Transverse colon (tissue), 4 donors: ENCODE results near the gene DEFB118. TPM values are rescaled to one million over a fixed set of nuclear protein-coding genes. Genes with fewer than 3 reads are reported as not detected.

Source experiments
- DNase-seq: peaks from one replicate; pipeline ENCODE4 v3.0.0-alpha.2; 2019
- H3K27ac ChIP-seq, 4 donors: fragments of 200-600 bp; sonication (generic); 2 replicates each; pipeline ENCODE4 v1.5.1; 2016 to 2018; ENCODE audit warnings: inconsistent platforms in 4 of 4
- H3K27me3 ChIP-seq: fragments of 200-600 bp; sonication (generic); 2 replicates; pipeline ENCODE4 v1.5.1; 2017; ENCODE audit warnings: inconsistent platforms
- H3K36me3 ChIP-seq, 4 donors: fragments of 200-600 bp; sonication (generic); 2 replicates each; pipeline ENCODE4 v1.5.1; 2017 to 2019; ENCODE audit warnings: inconsistent platforms in 4 of 4
- H3K4me1 ChIP-seq, 4 donors: fragments of 200-600 bp; sonication (generic); 2 replicates each; pipeline ENCODE4 v1.5.1; 2017 to 2020; ENCODE audit warnings: inconsistent platforms in 4 of 4
- H3K4me3 ChIP-seq, 4 donors: fragments of 200-600 bp; sonication (generic); 1 replicate in 1 of 4; 2 replicates in 3 of 4; pipeline versions ENCODE4 v1.5.1 to v1.6.1; 2017 to 2019; ENCODE audit warnings: inconsistent platforms in 4 of 4
- H3K9me3 ChIP-seq, 2 donors: fragments of 200-600 bp; sonication (generic); 2 replicates each; pipeline ENCODE4 v1.5.1; 2017 to 2019; ENCODE audit warnings: inconsistent platforms in 2 of 2
- EP300 ChIP-seq: sonication (generic); formaldehyde crosslinking; IDR thresholded peaks from one replicate; pipeline ENCODE4 v1.6.1; 2017; ENCODE audit warnings: antibody characterized with exemption, low read depth
- POLR2A ChIP-seq: fragments of 450-650 bp; IDR thresholded peaks from one replicate; pipeline ENCODE4 v1.6.1; 2016; ENCODE audit warnings: antibody characterized with exemption, mild to moderate bottlenecking, moderate library complexity
- POLR2AphosphoS5 ChIP-seq, 3 donors: sonication (generic); formaldehyde crosslinking; IDR thresholded peaks; one replicate each; pipeline ENCODE4 v1.6.1; 2016; ENCODE audit warnings: antibody characterized with exemption in 3 of 3
- WGBS, 2 donors: methylation state at CpG; one replicate each; pipeline ENCODE4 v1.1.5; 2018; ENCODE audit warnings: low coverage in 1 of 2; 5-methylcytosine and 5-hydroxymethylcytosine counted together
- in situ Hi-C, 4 donors: fragments of 200-750 bp; cut with MboI; loops; one replicate each; pipeline versions ENCODE4 v1.15.0 to v1.15.1; 2017; ENCODE audit warnings: low sequenced_read_pairs in 3 of 4, low pct_ligation_motif_present in 1 of 4, low pct_unique_long_range_greater_than_20kb in 1 of 4
- intact Hi-C: fragments of 100-400 bp; cut with DNase I; formaldehyde crosslinking; loops from one replicate; pipeline ENCODE4 v1.15.1; 2023; ENCODE audit warnings: low total_unique reads
- small RNA-seq, 4 donors: library from RNA; depleted of rRNA; stranded (forward); fragments of <200 nt; gene quantifications; one replicate each; pipeline ENCODE3, GENCODE V24; 2016
- total RNA-seq, 4 donors: library from RNA; depleted of rRNA; stranded (reverse); fragments of >200 nt; gene quantifications; one replicate each; pipeline ENCODE4 v1.1.0, GENCODE V29; 2016
- TF ChIP-seq, protein P1 (sequence below), 5 experiments: fragments of 200-600 bp in 3 of 5; fragments of 450-650 bp in 2 of 5; sonication (generic) in 3 of 5; IDR thresholded peaks; 1 replicate in 2 of 5; 2 replicates in 3 of 5; pipeline ENCODE4 v1.5.1; 2016 to 2017; ENCODE audit warnings: antibody characterized with exemption in 5 of 5, inconsistent platforms in 3 of 5, mild to moderate bottlenecking in 2 of 5, moderate library complexity in 1 of 5

Gene DEFB118
- total RNA-seq, 4 donors from 2014 or later: not detected

DNA sequence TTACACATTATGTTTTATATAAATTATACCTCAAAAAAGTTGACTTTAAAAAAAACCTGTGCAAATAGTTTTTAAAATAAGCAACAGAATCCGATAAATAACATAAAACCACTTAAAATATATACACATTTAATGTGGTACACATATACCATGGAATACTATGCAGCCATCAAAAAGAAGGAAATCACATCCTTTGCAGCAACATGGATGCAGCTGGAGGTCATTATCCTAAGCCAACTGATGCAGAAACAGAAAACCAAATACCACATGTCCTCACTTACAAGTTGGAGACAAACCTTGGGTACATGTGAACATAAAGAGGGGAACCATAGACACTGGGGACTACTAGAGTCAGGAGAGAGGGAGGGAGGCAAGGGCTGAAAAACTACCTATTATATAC, 41.6 kb downstream of the DEFB118 start:
- intact Hi-C loops: no loop called here
- H3K4me1 ChIP-seq: no peaks in the 10 kb centered on the region
- no peak overlapping the region for H3K27ac ChIP-seq
- WGBS, 2 donors: 35 to 38% methylated on average over 1 of the region's 1 CpG
- H3K36me3 ChIP-seq: no peaks in the 10 kb centered on the region
- DNase-seq: no peak
- no peak overlapping the region for H3K4me3 ChIP-seq
- H3K9me3 ChIP-seq: no peaks in the 10 kb centered on the region
- no peaks in the 10 kb centered on the region for H3K27me3 ChIP-seq
- in situ Hi-C loops: loop anchor here in 1 of 4 donors (25.0 kb wide), 1 partner anchor 98 kb away; the partner anchor contains the start of gene DEFB116
- TF ChIP-seq POLR2AphosphoS5 (IDR thresholded peaks at IDR 0.05): no peak
- TF ChIP-seq, protein P1, sequence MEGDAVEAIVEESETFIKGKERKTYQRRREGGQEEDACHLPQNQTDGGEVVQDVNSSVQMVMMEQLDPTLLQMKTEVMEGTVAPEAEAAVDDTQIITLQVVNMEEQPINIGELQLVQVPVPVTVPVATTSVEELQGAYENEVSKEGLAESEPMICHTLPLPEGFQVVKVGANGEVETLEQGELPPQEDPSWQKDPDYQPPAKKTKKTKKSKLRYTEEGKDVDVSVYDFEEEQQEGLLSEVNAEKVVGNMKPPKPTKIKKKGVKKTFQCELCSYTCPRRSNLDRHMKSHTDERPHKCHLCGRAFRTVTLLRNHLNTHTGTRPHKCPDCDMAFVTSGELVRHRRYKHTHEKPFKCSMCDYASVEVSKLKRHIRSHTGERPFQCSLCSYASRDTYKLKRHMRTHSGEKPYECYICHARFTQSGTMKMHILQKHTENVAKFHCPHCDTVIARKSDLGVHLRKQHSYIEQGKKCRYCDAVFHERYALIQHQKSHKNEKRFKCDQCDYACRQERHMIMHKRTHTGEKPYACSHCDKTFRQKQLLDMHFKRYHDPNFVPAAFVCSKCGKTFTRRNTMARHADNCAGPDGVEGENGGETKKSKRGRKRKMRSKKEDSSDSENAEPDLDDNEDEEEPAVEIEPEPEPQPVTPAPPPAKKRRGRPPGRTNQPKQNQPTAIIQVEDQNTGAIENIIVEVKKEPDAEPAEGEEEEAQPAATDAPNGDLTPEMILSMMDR (IDR thresholded peaks at IDR 0.05): no peak
- no peak for TF ChIP-seq EP300
- TF ChIP-seq POLR2A: no peak

DNA sequence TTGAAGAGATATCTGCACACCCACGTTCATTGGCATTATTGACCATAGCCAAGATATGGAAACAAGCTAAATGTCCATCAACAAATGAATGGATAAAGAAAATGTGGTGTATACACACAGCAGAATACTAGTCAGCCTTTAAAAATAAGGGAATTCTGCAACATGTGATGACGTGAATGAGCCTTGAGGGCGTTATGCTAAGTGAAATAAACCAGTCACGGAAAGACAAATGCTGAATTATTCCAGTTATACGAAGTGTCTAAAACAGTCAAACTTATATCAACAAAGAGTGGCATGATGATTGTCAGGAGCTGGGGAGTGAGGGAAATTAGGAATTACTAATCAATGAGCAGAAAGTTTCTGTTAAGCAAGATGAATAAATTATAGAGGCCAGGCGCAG, 46.0 kb downstream of the DEFB118 start:
- intact Hi-C loops: no loop called here
- no peaks in the 10 kb centered on the region for H3K36me3 ChIP-seq
- H3K4me3 ChIP-seq: no peak overlapping the region
- no peak overlapping the region for H3K27ac ChIP-seq
- no peak for TF ChIP-seq EP300
- TF ChIP-seq POLR2A: no peak
- TF ChIP-seq, protein P1 (IDR thresholded peaks at IDR 0.05): no peak
- no peak for TF ChIP-seq POLR2AphosphoS5 (IDR thresholded peaks at IDR 0.05)
- WGBS, 2 donors: 76 to 83% methylated on average over 6 of the region's 6 CpGs
- in situ Hi-C loops: loop anchor here in 1 of 4 donors (25.0 kb wide), 1 partner anchor 102 kb away; the partner anchor contains the start of gene DEFB116
- H3K27me3 ChIP-seq: no peaks in the 10 kb centered on the region
- no peaks in the 10 kb centered on the region for H3K9me3 ChIP-seq
- H3K4me1 ChIP-seq: no peaks in the 10 kb centered on the region
- DNase-seq: no peak

DNA sequence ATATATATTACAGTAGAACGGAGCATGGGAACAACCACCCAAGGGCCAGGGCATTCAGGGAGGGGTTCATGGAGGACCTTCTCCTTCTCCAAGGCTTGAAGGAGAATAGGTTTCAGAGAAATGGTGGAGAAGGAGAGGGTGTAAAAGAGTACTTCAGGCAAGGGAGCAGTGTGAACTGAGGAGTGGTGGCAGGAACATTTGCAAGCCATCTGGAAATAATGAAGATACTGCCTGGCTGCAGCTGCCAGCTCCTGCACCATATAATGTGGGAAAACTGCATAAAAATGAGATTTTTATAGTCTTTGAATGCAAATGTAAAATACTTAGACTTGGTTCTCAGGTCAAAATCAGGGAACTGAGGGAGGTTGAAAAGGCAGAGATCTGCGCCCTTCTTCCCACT, 47.3 kb downstream of the DEFB118 start:
- H3K4me3 ChIP-seq: no peak overlapping the region
- in situ Hi-C loops (loop anchor here in 1 of 4 donors (25.0 kb wide), 1 partner anchor 103 kb away; the partner anchor contains the start of gene DEFB116), intact Hi-C loops (no loop called here)
- H3K27me3 ChIP-seq: no peaks in the 10 kb centered on the region
- DNase-seq: no peak
- 88 to 90% methylated on average over 2 of the region's 2 CpGs for WGBS, 2 donors
- H3K9me3 ChIP-seq: no peaks in the 10 kb centered on the region
- no peak for TF ChIP-seq POLR2AphosphoS5 (IDR thresholded peaks at IDR 0.05)
- TF ChIP-seq, protein P1 (IDR thresholded peaks at IDR 0.05): no peak
- TF ChIP-seq EP300: no peak
- TF ChIP-seq POLR2A: no peak
- H3K36me3 ChIP-seq: no peaks in the 10 kb centered on the region
- no peak overlapping the region for H3K27ac ChIP-seq
- no peaks in the 10 kb centered on the region for H3K4me1 ChIP-seq

DNA sequence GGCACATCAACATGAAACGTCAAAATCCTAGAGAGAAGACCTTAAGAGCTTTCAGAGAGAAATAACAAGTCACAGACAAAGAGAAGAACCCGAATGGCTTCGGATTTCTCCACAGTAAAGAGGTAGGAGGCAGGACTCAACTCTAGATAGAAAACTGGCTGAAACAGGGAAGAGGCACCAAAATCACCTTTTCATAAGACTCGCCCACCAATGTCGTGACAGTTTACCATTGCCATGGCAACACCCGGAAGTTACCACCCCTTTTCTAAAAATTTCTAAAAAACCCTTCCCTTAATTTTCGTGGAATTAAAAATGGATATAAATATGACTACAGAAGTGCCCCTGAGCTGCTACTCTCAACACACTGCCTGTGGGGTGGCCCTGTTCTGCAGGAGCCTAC, 49.9 kb downstream of the DEFB118 start:
- no peaks in the 10 kb centered on the region for H3K36me3 ChIP-seq
- in situ Hi-C loops: loop anchor here in 1 of 4 donors (25.0 kb wide), 1 partner anchor 106 kb away; the partner anchor contains the start of gene DEFB116
- TF ChIP-seq EP300 (no peak), POLR2AphosphoS5 (IDR thresholded peaks at IDR 0.05) (no peak), POLR2A (no peak)
- TF ChIP-seq, protein P1 (IDR thresholded peaks at IDR 0.05): no peak
- no peak overlapping the region for H3K4me3 ChIP-seq
- 75 to 83% methylated on average over 2 to 7 of the region's 7 CpGs for WGBS, 2 donors
- H3K27ac ChIP-seq: no peak overlapping the region
- intact Hi-C loops: no loop called here
- no peaks in the 10 kb centered on the region for H3K4me1 ChIP-seq
- no peak for DNase-seq
- H3K27me3 ChIP-seq: no peaks in the 10 kb centered on the region
- H3K9me3 ChIP-seq: no peaks in the 10 kb centered on the region

Small RNA genes lying within 50 kb of the gene (small RNA-seq; reads per million reads assigned to genes)
- gene DEFB117 (0 reads per million in 4 donors), gene RF00561 (0 reads per million in 4 donors), gene RNA5SP480 (0 reads per million in 4 donors)

Other genes starting within 250 kb of the DEFB118 start
- gene DEFB115, start 110.9 kb upstream of the DEFB118 start, total RNA-seq: not detected
- not detected for gene DEFB116, start 60.0 kb upstream of the DEFB118 start, total RNA-seq
- not detected for gene DEFB119, start 22.0 kb downstream of the DEFB118 start, total RNA-seq
- not detected for gene DEFB121, start 37.6 kb downstream of the DEFB118 start, total RNA-seq
- not detected for gene DEFB123, start 72.0 kb downstream of the DEFB118 start, total RNA-seq
- gene DEFB124, start 106.5 kb downstream of the DEFB118 start, total RNA-seq: not detected
- gene REM1, start 106.7 kb downstream of the DEFB118 start, total RNA-seq: 1 to 10 TPM in 2 of 4 donors, under 1 TPM in 1, not detected in 1; 0.80 to 1.8 (median 1.3) TPM
- 10 to 100 TPM; 38.4 to 86.0 (median 63.4) TPM for gene HM13, start 145.8 kb downstream of the DEFB118 start, total RNA-seq
- gene ID1, start 236.7 kb downstream of the DEFB118 start, total RNA-seq: 1,000 to 10,000 TPM in 1 of 4 donors, 100 to 1,000 TPM in 3; 516 to 1,015 (median 933) TPM